NCI-H82 treated with DMSO at 0.1 percent for 48 hours (cell line): ENCODE measurements around the gene CTSA.
"Not testable (repeated sequence)": the region's sequence is repeated elsewhere in the genome, so short reads cannot be mapped to it uniquely, and the experiment has no call there.

Source experiments
- DNase-seq: peaks from one replicate; lab custom pipeline; 2025; ENCODE audit not compliant: unreplicated experiment; lab: John Stamatoyannopoulos, UW

The CTSA gene

DNA sequence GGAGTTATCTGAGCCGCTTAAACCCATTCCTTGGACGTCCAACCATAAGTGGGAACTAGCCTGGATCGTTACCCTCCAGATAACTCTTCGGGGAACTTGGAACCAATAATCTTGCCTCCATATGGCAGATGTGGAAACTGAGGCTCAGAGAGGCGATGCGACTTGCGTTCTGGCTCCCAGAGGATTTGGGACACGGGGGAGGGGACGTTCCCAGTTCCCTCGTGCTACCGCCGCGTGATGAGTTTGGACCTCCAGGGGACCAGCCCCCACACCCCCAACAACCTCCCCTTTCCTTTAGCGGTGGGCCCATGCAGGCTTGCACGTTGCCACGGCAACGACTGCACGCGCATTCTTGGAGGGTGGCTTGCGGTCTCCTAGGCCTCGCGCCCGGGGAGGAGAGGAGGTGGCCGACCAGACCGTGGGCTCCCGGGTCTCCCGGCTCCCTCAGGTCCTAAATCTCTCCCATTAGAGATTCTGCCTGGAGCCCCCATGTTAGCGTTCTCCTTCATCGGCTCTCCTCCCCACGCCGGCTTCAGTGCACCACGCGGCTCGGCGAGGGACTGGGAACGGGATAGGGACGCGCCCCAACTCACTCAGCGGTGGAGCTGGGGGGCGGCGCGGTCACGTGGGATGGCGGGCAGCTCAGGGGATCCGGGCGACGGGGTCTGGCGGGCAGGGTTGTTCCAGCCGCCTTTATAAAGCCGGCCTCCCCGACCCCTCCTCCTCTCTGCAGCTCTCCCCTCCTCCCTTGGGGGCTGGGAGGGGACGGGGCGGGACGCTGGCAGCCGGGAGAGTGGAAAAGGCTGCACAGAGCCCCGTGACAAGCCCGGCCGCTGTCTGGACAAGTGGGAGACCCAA is 20.6 kb downstream of the CTSA start, which contains the start of gene PLTP:
PLTP (minus strand) TSS at position 670 of the 858 bp plus-strand sequence. CDS start 703 bp downstream, outside the sequence.
- DNase-seq: peak; percentile 63

DNA sequence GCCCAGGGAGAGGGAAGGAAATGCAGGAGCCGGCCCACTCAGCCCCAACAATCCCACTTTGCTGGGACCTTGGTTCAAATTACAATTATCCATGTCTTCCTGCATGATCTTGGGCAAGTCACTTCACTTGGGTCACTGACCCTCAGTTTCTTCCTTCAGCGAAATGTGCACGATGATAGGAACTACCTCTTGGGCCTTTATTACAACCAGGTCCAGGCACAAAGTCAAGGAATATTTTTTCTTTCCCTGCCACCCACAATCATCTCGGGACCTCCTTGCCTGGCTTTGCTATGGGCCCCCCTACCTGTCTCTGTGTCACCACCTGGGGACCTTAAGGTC is 21.2 kb downstream of the CTSA start:
- DNase-seq: no peak

DNA sequence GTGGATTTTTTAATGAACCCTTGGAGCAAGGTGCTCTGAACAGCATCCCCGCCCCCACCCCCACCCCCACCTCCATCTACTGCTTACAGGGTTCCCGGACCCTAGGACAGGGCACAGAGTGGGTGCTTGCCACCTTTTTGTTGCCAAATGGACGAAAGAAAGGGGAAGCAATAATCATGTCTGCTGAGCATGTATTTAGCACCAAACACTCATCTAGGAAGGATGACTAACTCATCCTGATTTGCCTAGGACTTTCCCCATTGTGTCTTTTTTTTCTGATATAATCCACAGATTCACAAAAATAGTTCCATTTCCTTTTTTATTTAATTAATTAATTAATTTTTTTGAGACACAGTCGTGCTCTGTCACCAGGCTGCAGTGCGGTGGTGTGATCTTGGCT is 22.0 kb downstream of the CTSA start:
- no peak for DNase-seq

DNA sequence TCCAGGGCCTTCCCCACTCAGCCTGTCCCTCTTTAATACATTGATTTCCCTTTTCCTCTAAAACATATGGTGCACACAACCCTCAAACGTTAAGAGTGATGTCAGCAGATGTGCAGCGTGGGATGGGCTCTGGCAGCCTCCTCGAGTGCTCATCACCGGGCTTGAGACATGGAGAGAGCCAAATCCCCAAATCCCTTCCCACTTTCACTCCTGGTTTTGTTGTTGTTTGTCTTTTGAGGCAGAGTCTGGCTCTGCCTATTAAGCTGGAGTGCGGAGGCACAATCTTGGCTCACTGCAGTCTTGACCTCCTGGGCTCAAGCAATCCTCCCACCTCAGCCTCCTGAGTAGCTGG is 26.6 kb downstream of the CTSA start:
- peak; percentile 47 for DNase-seq

DNA sequence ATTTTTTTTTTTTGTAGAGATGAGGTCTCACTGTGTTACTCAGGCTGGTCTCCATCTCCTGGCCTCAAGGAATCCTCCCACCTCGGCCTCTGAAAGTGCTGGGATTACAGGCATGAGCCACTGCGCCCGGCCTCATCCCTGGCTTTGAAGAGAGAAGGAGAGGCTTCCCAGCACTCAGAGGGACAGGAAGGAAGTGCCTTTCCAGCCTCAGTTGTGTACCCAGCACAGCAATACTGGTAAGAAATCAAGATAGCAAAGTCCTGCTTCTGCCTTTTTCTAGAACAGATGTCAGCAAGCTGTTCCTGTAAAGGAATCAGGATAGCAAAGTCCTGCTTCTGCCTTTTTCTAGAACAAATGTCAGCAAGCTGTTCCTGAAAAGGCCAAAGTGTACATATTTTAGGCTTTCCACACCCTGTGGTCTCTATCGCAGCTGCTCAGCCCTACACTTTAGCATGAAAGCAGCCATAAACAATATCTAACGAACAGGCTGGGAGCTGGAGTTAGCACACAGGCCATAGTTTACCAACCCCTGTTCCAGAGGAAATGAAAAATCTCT is 27.1 kb downstream of the CTSA start:
- DNase-seq: no peak

DNA sequence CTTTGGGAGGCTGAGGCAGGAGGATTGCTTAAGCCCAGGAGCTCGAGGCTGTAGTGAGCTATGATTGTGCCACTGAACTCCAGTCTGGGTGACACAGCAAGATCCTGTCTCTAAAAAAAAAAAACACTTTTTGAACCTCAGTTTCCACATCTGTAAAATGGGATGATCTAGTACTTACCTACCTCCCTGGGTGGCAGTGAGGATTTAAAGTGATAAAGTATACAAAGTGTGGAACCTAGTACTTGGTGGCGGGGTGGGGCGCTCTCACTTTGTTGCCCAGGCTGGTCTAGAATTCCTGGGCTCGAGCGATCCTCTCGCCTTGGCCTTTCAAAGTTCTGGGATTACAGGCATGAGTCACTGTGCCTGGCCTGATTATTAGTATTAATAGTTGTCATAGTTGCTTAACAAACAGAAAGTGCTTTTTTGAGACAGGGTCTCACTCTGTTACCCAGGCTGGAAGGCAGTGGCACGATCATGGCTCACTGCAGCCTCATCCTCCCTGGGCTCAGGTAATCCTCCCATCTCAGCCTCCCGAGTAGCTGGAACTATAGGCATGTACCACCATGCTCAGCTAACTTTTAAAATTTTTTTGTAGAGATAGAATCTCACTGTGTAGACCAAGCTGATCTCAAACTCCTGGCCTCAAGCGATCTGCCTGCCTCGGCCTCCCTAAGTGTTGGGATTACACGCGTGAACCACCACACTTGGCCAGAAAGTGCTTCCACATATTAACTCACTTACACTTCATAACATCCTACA is 27.8 kb downstream of the CTSA start:
- no peak for DNase-seq

DNA sequence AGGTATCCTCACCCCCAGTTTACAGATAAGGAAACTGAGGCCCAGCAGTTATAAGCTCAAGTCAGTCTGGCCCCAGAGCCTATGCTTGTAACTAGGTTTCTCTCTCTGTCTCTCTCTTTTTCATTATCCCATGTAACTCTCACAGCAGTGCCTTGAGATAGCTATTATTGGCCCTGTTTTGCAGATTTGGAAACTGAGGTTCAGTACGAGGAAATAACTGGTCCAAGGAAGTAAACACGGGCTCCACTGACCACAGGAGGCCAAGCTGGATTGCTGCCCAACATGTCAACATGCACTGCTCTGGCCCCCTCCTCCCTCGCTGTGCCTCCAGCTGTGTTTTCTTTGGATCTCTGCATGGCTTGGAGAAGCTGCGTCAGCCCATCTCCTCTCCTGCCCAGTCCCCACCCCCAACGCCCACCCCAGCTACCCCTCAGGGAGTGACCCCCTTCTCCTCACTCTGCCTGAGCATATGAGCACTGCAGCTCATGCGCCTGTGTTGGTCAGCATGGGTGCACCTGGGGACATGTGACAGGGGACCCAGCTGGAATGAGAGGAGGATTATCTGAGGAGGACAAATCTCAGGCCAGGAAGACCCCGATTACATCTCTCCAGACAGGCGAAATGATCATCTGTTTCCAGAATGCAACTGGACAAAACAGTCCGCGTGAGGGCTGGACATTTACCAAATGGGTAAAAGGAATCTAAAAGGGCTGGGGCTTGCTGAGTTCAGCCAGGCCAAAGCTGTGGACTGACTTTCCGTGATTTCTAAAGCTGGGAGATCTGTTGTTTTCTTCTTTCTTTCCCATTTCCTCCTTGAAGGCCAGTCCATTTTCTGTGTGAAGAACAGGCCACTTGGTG is 28.6 kb downstream of the CTSA start:
- DNase-seq: no peak

- no peak for DNase-seq
Measured at GRCh38 chr20:45920462-45921336, 29.6 kb downstream of the CTSA start.

DNA sequence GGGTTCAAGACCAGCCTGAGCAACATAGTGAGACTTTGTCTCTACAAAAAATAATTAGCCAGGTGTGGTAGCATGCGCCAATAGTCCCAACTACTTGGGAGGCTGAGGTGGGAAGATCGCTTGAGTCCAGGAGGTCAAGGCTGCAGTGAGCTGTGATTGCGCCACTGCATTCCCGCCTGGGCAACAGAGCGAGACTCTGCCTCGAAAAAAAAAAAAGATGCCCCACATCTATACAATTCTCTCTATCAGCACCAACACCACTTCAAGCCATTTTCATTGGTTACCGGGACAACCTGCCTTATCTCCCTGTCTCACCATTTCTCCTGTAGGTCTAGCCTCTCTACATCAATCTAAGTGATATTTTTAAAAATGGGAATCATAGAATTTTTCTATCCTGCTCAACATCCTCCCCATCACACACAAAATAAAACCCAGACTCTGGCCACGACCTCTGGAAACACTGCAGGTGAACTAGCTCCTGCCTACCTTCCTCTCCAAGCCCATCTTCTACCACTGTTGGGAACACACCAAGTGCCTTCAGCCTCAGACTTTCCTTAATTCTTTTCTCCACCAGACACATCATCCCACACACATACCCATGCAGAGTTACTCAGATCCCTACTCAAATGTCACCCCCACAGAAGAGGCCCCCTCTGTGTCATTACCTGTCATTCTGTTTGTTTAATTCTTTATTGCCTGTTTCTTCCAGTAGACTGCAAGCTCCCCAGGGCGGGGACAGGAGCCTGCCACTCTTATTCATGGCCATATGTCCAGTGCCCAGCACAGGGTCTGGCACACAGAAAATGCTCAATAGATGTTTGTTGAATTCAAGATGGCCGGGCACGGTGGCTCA is 30.4 kb downstream of the CTSA start:
- DNase-seq: no peak

GRCh38 chr20:45924391-45925261 is 33.5 kb downstream of the CTSA start:
- no peak for DNase-seq

GRCh38 chr20:45925821-45926506 is 34.8 kb downstream of the CTSA start:
- no peak for DNase-seq

- DNase-seq: no peak
Measured at GRCh38 chr20:45926731-45927070, 35.6 kb downstream of the CTSA start.

DNA sequence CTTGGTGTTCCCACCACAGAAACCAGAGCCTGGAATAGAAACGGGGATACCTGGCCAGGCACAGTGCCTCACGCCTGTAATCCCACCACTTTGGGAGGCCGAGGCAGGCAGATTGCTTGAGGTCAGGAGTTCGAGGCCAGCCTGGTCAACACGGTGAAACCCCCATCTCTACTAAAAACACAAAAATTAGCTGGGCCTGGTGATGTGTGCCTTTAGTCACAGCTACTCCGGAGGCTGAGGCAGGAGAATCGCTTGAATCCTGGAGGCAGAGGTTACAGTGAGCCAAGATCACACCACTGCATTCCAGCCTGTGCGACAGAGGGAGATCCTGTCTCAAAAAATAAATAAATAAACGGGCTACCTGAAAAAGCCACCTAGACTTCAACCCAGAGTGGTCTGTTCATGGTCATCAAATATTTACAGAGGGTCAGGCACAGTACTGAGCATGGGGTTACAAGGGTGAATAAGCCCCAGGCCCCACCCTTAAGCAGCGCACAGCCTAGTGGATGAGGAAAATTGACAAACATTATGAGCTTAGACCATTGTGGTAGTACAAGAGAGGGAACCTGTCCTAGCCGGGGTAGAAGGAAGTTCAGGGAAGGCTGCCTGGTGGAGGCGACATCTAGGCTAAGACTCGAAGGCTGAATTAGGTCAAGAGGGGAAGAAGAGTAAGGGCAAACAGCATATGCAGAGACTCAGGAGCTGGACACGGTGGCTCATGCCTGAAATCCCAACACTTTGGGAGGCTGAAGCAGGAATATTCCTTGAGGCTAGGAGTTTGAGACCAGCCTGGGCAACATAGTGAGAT is 36.1 kb downstream of the CTSA start:
- DNase-seq: no peak

DNA sequence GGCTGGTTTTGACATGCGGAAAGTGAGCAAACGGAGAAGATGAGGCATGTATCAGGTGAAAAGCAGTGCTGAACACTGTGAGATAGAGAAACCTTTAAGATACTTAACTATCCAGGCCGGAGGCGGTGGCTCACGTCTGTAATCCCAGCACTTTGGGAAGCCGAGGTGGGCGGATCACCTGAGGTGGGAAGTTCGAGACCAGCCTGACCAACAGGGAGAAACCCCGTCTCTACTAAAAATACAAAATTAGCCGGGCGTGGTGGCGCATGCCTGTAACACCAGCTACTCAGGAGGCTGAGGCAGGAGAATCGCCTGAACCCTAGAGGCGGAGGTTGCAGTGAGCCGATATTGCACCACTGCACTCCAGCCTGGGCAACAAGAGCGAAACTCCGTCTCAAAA is 40.5 kb downstream of the CTSA start:
- not testable (repeated sequence) for DNase-seq

- DNase-seq: peak; percentile 56
Measured at GRCh38 chr20:45933266-45934045, 42.3 kb downstream of the CTSA start.

DNA sequence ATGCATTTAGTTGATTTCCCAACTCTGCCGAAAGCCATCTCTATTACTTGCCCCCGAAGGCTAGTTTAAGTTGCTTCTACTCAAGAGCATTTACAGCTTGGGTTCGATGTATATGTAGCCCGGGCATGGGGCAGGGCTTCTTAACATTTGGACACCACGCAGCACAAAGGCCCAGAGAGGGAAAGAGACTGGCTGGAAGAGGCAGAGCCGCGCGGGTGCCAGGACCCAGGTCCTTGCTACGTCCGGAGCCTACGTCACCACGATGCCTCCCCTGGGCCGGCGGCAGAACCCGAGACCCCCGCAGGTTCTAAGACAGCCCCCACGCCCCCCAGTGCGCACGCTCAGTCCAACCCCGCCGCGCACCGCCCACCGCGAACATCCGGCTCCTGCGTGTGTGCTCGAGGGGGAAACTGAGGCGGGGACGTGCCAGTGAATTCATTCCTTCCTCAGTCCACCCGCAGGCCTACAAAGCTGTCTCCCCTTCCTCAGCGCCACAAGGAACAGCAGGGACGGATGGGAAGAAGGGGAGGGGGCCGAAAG is 43.0 kb downstream of the CTSA start:
- peak; percentile 45 for DNase-seq
